Stimulated activated effector memory CD8-positive, alpha-beta T cell treated with anti-CD3 and anti-CD28 coated beads, Interleukin-12 subunit alpha, Interleukin-12 subunit beta, amount 100 ng/mL, for 72 hours (primary cell): ENCODE results near the gene CDC42EP5.

Experiments used
- ATAC-seq: fragments of 150-1000 bp; cut with Tn5 transposase; 2 replicates; pipeline ENCODE4 v1.10.0; 2021
- DNase-seq, 2 donors: peaks; one replicate each; pipeline ENCODE4 v3.0.0; 2021 to 2022; ENCODE audit warnings: low spot score in 2 of 2
- H3K27ac Mint-ChIP-seq: one replicate; pipeline ENCODE4 v1.8.0; 2022; ENCODE audit warnings: mild to moderate bottlenecking, mixed read lengths
- H3K36me3 Mint-ChIP-seq: one replicate; pipeline ENCODE4 v1.8.0; 2022; ENCODE audit warnings: mild to moderate bottlenecking, mixed read lengths
- H3K4me1 Mint-ChIP-seq: one replicate; pipeline ENCODE4 v1.8.0; 2022; ENCODE audit warnings: mixed read lengths
- H3K4me3 Mint-ChIP-seq: one replicate; pipeline ENCODE4 v1.8.0; 2022; ENCODE audit warnings: mild to moderate bottlenecking, mixed read lengths
- H3K9me3 Mint-ChIP-seq: one replicate; pipeline ENCODE4 v1.8.0; 2022; ENCODE audit warnings: mixed read lengths

The CDC42EP5 gene

DNA sequence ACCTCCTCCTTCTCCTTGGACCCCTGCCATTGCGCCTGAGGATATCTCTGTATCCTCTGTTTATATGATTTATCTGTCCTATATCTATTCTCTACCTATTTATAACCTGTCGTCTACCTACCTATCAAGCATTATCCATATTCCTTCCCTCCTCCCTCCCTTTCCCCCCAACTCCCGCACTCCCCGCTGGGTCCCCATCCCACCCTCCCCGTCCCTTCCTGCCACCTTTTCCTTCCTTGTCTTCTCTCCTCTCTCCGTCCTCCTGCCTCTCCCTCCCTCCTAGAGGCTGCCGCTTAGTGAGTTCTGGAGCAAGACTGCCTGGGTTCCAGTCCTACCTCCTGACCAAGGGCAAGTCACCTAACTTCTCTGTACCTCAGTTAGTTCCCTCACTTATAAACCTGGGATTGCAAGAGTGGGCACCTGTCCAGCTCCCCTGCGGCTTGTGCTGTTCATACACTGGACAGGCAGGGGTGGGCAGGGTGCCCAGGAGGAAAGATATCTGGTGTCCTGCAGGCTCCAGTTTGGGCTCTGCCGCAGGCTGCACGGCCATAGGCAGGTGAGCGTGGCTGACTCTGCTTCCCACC, 41.7 kb downstream of the CDC42EP5 start:
- peak overlapping the region; percentile 44 for H3K4me3 Mint-ChIP-seq
- H3K9me3 Mint-ChIP-seq: no peaks in the 10 kb centered on the region
- DNase-seq (no peak), ATAC-seq (no peak)
- H3K4me1 Mint-ChIP-seq: peaks cover 25% of the 10 kb centered on the region
- H3K36me3 Mint-ChIP-seq: no peaks in the 10 kb centered on the region
- H3K27ac Mint-ChIP-seq: peak overlapping the region; percentile 68

DNA sequence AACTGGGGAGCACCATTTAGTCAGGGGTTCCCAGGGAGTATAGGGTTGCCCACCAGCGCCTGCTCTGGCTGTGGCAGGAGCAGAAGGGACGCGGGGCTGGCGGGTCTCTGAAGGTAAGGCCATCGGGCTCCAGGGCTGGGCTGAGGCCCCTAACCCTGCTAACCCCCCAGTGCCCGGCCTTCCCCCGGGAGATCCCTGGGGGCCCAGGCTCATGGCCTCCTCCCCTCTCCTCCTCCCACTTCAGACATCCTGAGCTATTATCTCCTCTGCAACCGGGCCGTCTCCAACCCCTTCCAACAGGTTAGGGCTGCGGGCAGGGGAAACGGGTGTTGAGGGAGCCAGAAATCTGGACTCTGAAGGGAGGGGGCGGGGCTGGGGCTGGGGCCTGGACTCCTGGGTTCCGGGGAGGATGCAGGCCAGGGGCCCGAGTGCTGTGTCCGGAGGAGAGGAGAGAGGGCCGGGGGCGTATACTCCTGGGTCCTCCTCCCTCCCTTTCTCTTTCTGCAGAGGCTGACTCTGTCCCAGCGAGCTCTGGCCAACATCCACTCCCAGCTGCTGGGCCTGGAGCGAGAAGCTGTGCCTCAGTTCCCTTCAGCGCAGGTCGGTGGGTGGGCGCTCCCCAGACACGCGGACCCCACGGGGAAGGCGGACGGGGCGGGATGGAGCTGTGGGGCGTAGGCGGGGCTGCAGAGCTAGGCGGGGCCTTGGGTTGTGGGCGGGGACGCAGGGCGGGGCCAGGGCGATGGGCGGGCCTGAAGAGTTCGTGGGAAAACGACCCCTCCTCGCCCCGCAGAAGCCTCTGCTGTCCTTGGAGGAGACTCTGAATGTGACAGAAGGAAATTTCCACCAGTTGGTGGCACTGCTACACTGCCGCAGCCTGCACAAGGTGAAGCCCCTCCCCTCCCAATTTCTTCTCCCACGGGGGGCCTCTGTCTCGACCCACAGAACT, 42.5 kb downstream of the CDC42EP5 start:
- peak overlapping the region; percentile 44 for H3K4me3 Mint-ChIP-seq
- ATAC-seq (peak; percentile 68), DNase-seq (peak; percentile 31 to 64)
- peak overlapping the region; percentile 68 for H3K27ac Mint-ChIP-seq
- no peaks in the 10 kb centered on the region for H3K9me3 Mint-ChIP-seq
- no peaks in the 10 kb centered on the region for H3K36me3 Mint-ChIP-seq
- peaks cover 23% of the 10 kb centered on the region for H3K4me1 Mint-ChIP-seq

DNA sequence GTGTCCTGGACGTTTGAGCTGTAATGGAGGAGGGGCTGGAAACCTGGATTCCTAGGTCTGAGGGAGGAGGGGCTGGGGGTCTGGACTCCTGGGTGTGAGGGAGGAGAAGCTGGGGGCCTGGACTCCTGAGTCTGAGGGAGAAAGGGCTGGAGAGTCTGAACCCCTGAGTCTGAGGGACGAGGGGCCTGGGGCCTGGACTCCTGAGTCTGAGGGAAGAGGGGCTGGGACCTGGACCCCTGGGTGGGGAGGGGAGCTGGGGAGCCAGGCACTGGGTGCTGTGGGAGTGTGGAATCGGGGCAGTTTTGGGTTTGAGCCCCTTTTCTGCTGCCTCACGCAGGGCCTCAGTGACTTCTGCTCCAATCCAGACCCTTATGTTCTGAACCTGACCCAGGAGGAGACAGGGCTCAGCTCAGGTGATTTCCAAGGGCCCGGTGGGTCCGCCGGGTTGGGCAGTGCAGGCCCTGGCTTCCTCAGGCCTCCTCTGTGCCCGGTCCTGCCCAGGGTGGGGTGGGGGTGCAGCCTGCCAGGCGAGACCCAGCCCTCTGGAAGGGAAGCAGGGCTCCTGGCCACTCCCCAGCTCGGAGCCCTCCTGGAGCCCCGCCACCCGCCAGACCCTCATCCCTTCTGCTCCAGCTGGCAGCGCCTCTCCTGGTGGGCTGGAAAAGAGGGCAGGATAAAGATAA, 43.4 kb downstream of the CDC42EP5 start:
- ATAC-seq (no peak), DNase-seq (no peak)
- Mint-ChIP-seq H3K27ac (peak overlapping the region; percentile 77), H3K4me3 (peak overlapping the region; percentile 17), H3K4me1 (peaks cover 17% of the 10 kb centered on the region), H3K36me3 (no peaks in the 10 kb centered on the region), H3K9me3 (no peaks in the 10 kb centered on the region)

DNA sequence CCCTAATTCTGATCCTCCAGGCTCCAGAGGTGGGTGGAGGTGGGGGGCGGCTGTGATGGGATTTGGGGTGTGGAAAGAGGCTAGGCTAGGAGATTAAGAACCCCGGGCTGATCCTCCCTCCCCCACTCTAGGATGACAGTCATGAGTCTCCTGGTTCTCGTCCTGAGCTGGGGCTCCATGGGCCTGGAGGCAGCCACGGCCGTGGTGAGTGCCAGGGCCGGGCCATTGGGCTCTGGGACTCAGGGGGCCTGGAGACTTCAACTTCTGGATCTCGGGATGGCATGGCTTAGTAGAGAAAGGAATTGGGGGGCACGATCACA, 44.0 kb downstream of the CDC42EP5 start:
- peaks cover 16% of the 10 kb centered on the region for H3K4me1 Mint-ChIP-seq
- H3K9me3 Mint-ChIP-seq: no peaks in the 10 kb centered on the region
- H3K36me3 Mint-ChIP-seq: no peaks in the 10 kb centered on the region
- no peak overlapping the region for H3K4me3 Mint-ChIP-seq
- DNase-seq: no peak
- H3K27ac Mint-ChIP-seq: peak overlapping the region; percentile 77
- ATAC-seq: no peak

DNA sequence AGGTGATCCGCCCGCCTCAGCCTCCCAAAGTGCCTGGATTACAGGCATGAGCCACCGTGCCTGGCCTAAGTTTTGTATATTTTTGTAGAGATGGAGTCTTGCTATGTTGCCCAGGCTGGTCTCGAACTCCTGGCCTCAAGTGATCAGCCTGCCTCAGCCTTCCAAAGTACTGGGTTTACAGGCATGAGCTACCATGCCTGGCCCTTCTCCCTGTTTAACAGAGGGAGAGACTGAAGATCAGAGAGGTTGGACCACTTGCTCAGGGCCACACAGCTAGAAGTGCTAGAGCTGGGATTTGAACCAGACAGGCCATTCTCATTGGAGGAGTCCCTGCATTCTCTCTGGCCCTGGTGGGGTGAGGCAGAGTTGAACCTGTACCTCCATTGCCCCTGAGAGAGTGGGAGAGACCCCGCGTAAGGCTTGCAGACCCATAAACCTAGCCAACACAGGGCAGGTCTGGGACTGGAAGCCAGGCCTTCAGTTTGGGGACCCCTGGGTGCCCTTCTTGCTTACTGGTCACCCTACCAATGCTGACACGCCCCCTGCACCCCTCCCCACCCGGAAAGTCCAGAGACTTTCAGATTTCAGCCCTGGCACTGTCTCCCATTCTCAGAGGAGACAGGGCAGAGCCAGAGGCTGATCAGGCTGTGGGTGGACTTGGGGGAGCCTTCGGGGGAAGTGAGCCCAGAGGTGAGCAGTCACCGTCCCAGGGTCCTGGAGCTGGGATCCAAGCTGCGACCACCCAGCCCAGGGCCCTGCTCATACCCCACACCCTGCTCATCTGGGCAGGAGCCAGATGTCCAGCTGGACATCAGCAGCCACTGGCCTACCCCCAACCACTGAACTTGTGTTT, 44.5 kb downstream of the CDC42EP5 start:
- Mint-ChIP-seq H3K36me3 (no peaks in the 10 kb centered on the region), H3K27ac (peak overlapping the region; percentile 77), H3K4me3 (no peak overlapping the region), H3K4me1 (peaks cover 16% of the 10 kb centered on the region), H3K9me3 (no peaks in the 10 kb centered on the region)
- no peak for DNase-seq
- ATAC-seq: no peak

DNA sequence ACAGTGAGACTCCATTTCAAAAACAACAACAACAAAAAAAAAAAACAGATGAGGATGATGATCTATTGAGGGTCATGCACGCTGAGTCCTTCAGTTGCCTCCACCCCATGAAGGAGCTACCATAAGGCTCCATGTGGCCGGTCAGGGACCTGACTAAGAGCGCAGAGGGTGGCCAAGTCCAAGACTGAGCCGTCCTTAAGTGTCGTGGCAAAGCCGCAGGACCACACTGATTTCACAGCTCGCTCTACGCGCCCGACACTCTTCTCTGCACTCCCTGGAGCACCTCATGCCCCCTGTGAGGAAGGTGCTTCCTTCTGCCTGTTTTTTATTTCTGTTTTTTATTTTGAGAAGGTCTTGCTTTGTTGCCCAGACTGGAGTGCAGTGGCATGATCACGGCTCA, 45.5 kb downstream of the CDC42EP5 start:
- no peak for DNase-seq
- Mint-ChIP-seq H3K9me3 (no peaks in the 10 kb centered on the region), H3K4me1 (peaks cover 16% of the 10 kb centered on the region), H3K27ac (no peak overlapping the region), H3K4me3 (no peak overlapping the region), H3K36me3 (no peaks in the 10 kb centered on the region)
- ATAC-seq: no peak

DNA sequence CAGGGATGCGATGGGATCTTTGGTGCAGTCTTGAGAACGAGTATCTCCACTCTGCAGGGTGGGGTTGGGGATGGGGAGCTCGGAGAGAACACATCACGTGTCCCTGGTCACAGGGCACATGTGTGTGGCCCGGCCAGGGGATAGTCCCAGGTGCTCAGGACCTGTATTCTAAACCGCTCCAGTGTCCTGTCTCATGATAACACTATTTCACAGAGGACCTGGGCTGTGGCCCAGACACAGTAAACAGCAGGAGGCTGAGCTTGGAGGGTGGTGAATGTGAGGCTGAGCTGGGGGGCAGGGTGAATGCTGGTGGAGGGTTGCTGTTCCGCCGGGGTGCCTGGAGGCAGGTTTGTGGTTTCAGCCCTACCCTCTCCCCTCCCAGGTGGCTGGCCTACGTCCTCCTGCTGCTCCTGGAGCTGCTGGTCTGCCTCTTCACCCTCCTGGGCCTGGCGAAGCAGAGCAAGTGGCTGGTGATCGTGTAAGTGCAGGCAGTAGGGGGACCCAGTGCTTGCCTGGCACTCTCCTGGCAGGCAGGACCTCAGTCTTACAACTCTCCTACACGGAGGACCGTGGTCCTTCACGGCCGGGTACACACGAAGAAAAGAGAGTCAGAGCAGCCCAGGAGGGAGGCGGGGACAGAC, 46.7 kb downstream of the CDC42EP5 start:
- DNase-seq: no peak
- no peak overlapping the region for H3K27ac Mint-ChIP-seq
- no peaks in the 10 kb centered on the region for H3K9me3 Mint-ChIP-seq
- H3K4me1 Mint-ChIP-seq: peaks cover 13% of the 10 kb centered on the region
- no peaks in the 10 kb centered on the region for H3K36me3 Mint-ChIP-seq
- no peak for ATAC-seq
- H3K4me3 Mint-ChIP-seq: no peak overlapping the region

DNA sequence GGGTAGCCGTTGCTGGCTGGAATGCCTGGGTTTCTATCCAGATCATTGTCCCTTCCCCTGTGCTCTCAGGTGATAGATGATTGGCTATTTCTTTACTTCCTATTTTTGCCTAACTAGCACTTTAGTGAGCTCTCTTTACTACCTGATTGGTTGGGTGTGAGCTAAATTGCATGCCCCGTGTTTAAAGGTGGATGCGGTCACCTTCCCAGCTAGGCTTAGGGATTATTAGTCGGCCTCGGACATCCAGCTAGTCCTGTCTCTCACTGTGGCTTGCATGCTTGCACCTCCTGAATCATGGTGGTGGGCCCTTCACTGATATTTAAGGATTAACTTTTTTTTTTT, 47.7 kb downstream of the CDC42EP5 start:
- Mint-ChIP-seq H3K36me3 (no peaks in the 10 kb centered on the region), H3K4me3 (no peak overlapping the region), H3K9me3 (no peaks in the 10 kb centered on the region), H3K27ac (no peak overlapping the region), H3K4me1 (peaks cover 6% of the 10 kb centered on the region)
- no peak for DNase-seq
- no peak for ATAC-seq

DNA sequence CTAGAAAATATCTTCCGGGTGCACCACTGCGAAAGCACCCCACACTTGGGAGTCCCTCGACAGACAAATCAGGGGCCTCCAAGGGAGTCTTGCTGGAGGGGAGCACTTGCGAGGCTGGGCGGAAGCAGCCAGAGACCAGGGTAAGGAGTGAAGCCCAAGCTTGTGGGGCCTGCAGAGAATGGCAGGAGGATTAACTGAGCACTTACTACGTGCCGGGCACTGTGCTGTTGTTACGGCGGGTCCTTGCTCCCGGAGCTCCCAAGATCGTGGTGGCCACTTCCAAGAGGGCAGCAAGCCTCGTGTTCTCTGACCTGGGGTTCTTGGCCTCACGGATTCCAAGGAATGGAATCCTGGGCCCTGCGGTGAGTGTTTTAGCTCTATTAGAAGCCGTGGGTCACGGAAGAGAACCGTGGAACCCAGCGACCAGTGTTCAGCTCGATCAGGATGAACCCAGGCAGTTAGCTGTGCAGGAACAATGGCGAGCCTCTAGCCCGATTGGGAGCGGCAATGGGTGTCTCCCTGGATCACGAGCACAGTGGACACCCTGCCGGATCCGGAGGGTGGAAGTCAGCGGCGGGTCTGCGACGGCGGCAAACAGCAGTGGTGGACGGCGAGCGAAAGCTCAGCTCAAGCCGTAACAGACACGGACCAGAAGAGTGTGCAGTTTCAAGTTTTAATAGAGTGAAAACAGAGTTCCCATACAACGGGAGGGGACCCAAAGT, 48.3 kb downstream of the CDC42EP5 start:
- no peak overlapping the region for H3K4me3 Mint-ChIP-seq
- peaks cover 6% of the 10 kb centered on the region for H3K4me1 Mint-ChIP-seq
- ATAC-seq (no peak), DNase-seq (no peak)
- H3K9me3 Mint-ChIP-seq: no peaks in the 10 kb centered on the region
- no peak overlapping the region for H3K27ac Mint-ChIP-seq
- no peaks in the 10 kb centered on the region for H3K36me3 Mint-ChIP-seq

DNA sequence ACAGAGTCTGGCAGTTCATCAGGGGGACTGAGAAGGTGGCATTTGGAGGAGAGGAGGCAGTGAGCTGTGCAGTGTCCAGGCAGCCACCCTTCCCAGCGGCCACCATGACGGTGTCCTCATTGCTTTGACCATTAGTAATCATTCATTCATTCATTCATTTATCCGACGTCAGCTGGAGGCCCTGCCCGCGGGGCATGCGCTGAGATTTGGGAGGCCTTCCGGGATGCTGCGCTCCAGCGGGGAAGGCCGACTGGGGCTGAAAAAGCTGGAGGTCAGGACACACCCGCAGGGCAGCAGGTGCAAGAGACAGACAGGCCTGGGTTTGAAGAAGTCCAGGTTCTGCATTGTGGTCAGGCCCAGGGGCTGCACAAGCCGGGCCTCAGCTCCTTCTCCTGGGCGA, 48.9 kb downstream of the CDC42EP5 start:
- H3K36me3 Mint-ChIP-seq: no peaks in the 10 kb centered on the region
- ATAC-seq: no peak
- no peak overlapping the region for H3K4me3 Mint-ChIP-seq
- H3K27ac Mint-ChIP-seq: no peak overlapping the region
- DNase-seq: no peak
- no peaks in the 10 kb centered on the region for H3K9me3 Mint-ChIP-seq
- peaks cover 3% of the 10 kb centered on the region for H3K4me1 Mint-ChIP-seq

DNA sequence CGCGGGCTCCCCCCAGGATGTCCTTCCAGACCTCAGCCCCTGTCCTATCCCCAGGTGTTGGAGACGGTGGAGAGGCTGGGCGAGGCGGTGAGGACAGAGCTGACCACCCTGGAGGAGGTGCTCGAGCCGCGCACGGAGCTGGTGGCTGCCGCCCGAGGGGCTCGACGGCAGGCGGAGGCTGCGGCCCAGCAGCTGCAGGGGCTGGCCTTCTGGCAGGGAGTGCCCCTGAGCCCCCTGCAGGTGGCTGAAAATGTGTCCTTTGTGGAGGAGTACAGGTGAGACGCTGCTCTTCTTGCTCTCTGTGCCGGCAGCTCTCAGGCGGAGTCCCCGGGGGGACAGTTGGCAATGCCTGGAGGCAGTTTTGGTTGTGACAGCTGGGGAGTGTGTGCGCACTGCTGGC, 51.0 kb downstream of the CDC42EP5 start:
- peaks cover 15% of the 10 kb centered on the region for H3K4me1 Mint-ChIP-seq
- no peaks in the 10 kb centered on the region for H3K36me3 Mint-ChIP-seq
- no peak overlapping the region for H3K4me3 Mint-ChIP-seq
- H3K27ac Mint-ChIP-seq: no peak overlapping the region
- DNase-seq: no peak
- H3K9me3 Mint-ChIP-seq: no peaks in the 10 kb centered on the region
- ATAC-seq: no peak

DNA sequence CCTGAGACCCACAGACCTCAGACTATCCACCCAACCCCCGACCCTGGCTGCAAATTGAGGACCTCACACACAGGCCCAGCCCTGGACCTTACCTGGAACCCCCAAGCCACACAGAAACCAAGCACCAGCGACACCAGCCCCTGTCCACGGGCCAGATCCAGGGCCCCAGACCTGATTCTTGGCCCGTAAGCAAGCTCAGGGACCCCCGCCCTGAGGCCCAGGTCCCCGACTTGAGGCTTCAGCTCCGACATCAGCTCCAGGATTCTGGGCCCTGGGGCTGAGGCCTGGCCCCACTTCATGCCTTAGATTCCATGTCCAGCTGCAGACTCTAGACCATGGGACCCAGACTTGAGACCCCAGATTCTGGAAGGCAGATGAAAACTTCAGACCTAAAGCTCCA, 51.6 kb downstream of the CDC42EP5 start:
- Mint-ChIP-seq H3K4me1 (peaks cover 17% of the 10 kb centered on the region), H3K27ac (no peak overlapping the region), H3K4me3 (no peak overlapping the region), H3K36me3 (no peaks in the 10 kb centered on the region), H3K9me3 (no peaks in the 10 kb centered on the region)
- ATAC-seq (no peak), DNase-seq (no peak)

DNA sequence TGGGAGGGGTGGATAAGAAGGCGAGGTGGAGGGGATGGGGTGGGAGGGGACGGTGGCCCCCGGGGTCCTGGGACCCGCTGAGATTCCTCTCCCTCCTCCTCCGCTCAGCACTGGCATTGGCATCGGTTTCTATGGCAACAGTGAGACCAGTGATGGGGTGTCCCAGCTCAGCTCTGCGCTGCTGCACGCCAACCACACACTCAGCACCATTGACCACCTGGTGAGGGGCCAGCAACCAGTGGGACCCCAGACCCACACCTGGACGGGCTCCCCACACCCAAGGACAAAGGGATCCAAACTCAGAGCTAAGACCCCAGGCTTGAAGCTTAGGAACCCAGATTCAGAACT, 52.0 kb downstream of the CDC42EP5 start:
- no peak overlapping the region for H3K27ac Mint-ChIP-seq
- H3K4me3 Mint-ChIP-seq: no peak overlapping the region
- no peaks in the 10 kb centered on the region for H3K36me3 Mint-ChIP-seq
- H3K4me1 Mint-ChIP-seq: peaks cover 18% of the 10 kb centered on the region
- H3K9me3 Mint-ChIP-seq: no peaks in the 10 kb centered on the region
- DNase-seq (no peak), ATAC-seq (no peak)

DNA sequence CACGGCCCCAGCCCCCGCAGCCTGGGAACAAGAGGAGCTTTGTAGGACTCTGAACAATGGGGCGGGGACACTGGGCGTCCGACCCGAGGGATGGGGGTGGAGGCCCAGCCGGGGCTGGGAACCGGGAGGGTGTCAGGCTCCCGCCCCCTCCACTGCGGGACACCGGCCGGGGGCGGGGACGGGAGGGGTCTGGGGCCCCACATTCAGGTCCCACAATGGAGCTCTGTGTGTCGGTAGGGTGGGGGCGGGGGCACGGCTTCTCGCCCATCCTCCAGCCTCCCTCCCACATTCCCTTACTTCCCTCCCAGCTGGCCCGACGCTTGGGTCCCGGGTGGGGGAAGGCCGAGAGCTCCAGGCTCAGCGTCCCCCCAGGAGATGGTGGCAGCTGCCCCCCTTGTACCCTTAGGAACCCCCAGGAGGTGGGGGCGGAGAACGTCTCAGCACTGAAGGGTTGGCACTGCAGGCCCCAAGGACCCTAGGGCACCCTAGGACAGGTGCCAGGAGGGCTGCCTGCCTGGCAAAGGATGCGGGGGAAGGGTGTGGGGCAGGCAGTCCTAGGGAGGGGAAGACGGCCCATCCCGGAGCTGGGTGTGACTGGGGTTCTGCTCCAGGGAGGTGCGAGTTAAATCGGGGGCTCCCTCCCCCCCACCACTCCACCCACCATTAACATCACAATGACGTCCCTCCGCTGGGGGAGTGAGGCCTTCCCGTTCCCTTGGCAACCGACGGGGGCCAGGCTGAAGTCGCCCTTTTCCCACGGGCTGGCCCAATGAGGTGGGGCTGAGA, 52.5 kb downstream of the CDC42EP5 start:
- no peak overlapping the region for H3K27ac Mint-ChIP-seq
- no peak for DNase-seq
- H3K36me3 Mint-ChIP-seq: no peaks in the 10 kb centered on the region
- no peaks in the 10 kb centered on the region for H3K9me3 Mint-ChIP-seq
- no peak overlapping the region for H3K4me3 Mint-ChIP-seq
- ATAC-seq: no peak
- H3K4me1 Mint-ChIP-seq: peaks cover 23% of the 10 kb centered on the region
